Naive B cell (primary cell): Measurements from ENCODE around the gene UGT2B15. TPM values are rescaled to one million over a fixed set of nuclear protein-coding genes. Genes with fewer than 3 reads are reported as not detected.
"Not testable (repeated sequence)": the region's sequence is repeated elsewhere in the genome, so short reads cannot be mapped to it uniquely, and the experiment has no call there.

Source experiments
- ATAC-seq, 2 donors: fragments of 150-1000 bp; cut with Tn5 transposase; 2 replicates each; pipeline ENCODE4 v1.10.0; 2021; ENCODE audit warnings: low read depth in 2 of 2, mild to moderate bottlenecking in 2 of 2, moderate library complexity in 2 of 2
- DNase-seq: peaks from one replicate; pipeline ENCODE4 v3.0.0; 2022
- H3K27ac Mint-ChIP-seq, 6 donors: one replicate each; pipeline ENCODE4 v1.8.0; 2020 to 2022; ENCODE audit warnings: mild to moderate bottlenecking in 6 of 6, mixed read lengths in 6 of 6, moderate library complexity in 5 of 6, inconsistent platforms in 2 of 6
- H3K27me3 Mint-ChIP-seq, 3 donors: one replicate each; pipeline ENCODE4 v1.8.0; 2021 to 2022; ENCODE audit warnings: mixed read lengths in 3 of 3, mild to moderate bottlenecking in 1 of 3
- H3K36me3 Mint-ChIP-seq, 2 donors: one replicate each; pipeline ENCODE4 v1.8.0; 2020 to 2022; ENCODE audit warnings: mixed read lengths in 2 of 2, inconsistent platforms in 1 of 2, mild to moderate bottlenecking in 1 of 2
- H3K4me1 Mint-ChIP-seq, 3 donors: one replicate each; pipeline ENCODE4 v1.8.0; 2020 to 2022; ENCODE audit warnings: mixed read lengths in 3 of 3, inconsistent platforms in 1 of 3, mild to moderate bottlenecking in 1 of 3, moderate library complexity in 1 of 3
- H3K4me3 Mint-ChIP-seq, 8 donors: one replicate each; pipeline ENCODE4 v1.8.0; 2020 to 2022; ENCODE audit warnings: mild to moderate bottlenecking in 8 of 8, mixed read lengths in 8 of 8, moderate library complexity in 8 of 8, inconsistent platforms in 2 of 8
- H3K9me3 Mint-ChIP-seq, 7 donors: one replicate each; pipeline ENCODE4 v1.8.0; 2020 to 2022; ENCODE audit warnings: mixed read lengths in 7 of 7, mild to moderate bottlenecking in 5 of 7, inconsistent platforms in 2 of 7, moderate library complexity in 1 of 7
- polyA plus RNA-seq, 6 donors: library from polyadenylated mRNA; unstranded; fragments of 300-500 nt; fragmentation: Illumina TruSeq; gene quantifications; one replicate each; pipeline ENCODE4 v1.2.3, GENCODE V29; 2021; ENCODE audit warnings: low read depth in 6 of 6

UGT2B15 gene
- polyA plus RNA-seq, 6 donors from 2014 or later = 1.0 to 5.0 (median 2.1) TPM; not detected in 2

DNA sequence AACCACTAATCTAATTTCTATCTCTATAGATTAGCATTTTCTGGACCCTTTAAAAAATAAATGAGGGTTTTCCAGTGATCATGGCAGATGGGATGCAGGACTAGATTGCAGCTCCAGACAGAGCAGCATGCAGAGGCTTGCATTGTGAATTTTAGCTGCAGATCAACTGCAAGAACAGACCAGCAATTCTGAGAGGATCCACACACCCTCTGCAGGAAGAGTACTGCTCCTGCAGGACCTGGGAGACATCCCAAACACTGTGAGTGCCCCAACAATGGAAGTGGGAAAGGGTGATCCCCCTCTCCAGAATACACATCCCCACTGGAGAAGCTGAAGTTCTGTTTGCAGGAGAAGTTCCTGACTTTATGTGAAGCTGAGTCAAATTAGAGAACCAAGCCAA lies 765 bp upstream of the UGT2B15 start:
- not testable (repeated sequence) for H3K36me3 Mint-ChIP-seq, H3K4me3 Mint-ChIP-seq, DNase-seq, ATAC-seq, H3K27me3 Mint-ChIP-seq, H3K4me1 Mint-ChIP-seq, H3K27ac Mint-ChIP-seq
- peaks cover 0 to 20% (median 4%) of the 10 kb centered on the region in 7 donors for H3K9me3 Mint-ChIP-seq

DNA sequence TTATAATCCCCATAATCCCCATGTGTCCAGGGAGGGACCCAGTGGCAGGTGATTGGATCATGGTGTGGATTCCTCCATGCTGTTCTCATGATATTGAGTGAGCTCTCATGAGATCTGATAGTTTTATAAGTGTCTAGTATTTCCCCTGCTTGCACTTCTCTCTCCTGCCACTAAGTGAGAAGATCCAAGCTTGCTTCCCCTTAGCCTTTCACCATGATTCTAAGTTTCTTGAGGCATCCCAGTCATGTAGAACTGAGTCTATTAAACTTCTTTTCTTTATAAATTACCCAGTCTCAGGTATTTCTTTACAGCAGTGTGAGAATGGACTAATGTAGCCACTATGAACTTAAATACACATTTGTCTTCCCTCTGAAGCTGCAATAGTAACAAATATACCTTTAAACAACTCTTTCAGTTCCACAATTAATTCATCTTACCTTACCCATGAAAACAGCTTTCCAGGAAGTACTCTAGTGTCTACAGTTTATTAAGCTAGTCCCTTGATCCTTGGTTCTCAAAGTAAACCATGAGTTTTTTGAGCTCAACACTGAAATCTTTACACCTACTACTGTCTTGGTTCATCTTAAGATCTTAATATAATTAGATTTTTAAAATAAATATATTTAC lies 1.8 kb downstream of the UGT2B15 start:
- H3K9me3 Mint-ChIP-seq = peaks cover 0 to 10% (median 1%) of the 10 kb centered on the region in 7 donors
- peak in 1 of 2 donors; percentile 32 for ATAC-seq
- DNase-seq, H3K27me3 Mint-ChIP-seq, H3K36me3 Mint-ChIP-seq, H3K4me1 Mint-ChIP-seq, H3K27ac Mint-ChIP-seq, H3K4me3 Mint-ChIP-seq: not testable (repeated sequence)

DNA sequence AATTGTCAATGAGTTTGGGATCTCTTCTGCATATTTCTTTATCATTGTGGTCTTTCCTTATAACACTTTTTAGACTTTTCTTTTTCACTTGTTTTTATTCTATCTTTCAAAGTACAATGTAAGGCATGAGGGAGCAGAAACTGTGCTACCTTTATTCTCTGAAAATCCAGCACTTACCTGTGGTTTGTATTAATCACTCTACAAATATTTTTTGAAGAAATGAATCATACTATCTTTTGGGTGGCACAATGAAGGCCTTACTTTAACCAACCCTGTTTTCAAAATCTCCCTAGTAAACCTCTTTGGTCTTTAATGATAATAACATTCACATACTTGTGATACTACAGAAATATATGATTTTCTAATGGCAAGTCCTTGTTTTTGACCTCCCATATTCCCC lies 2.9 kb downstream of the UGT2B15 start:
- H3K4me1 Mint-ChIP-seq, H3K9me3 Mint-ChIP-seq, H3K36me3 Mint-ChIP-seq, DNase-seq, H3K27ac Mint-ChIP-seq, ATAC-seq, H3K27me3 Mint-ChIP-seq: not testable (repeated sequence)
- peak overlapping the region in 1 of 8 donors; percentile 29 for H3K4me3 Mint-ChIP-seq

DNA sequence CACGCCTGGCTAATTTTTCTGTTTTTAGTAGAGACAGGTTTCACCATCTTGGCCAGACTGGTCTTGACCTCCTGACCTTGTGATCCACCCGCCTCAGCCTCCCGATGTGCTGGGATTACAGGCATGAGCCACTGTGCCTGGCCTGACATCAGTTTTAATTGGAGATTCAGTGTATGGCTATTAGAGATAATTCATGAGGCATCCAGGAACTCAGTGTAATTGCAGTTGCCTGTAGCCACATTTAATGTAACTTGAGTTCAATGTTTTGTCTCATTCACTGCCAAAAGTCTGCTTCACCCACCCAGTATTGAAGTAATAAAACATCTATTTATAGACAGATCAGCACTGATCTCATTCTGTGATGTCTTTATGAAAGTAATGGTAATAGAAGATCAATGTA lies 5.7 kb downstream of the UGT2B15 start:
- H3K4me3 Mint-ChIP-seq, H3K9me3 Mint-ChIP-seq, H3K27ac Mint-ChIP-seq, DNase-seq, H3K27me3 Mint-ChIP-seq, H3K36me3 Mint-ChIP-seq, H3K4me1 Mint-ChIP-seq, ATAC-seq: not testable (repeated sequence)

DNA sequence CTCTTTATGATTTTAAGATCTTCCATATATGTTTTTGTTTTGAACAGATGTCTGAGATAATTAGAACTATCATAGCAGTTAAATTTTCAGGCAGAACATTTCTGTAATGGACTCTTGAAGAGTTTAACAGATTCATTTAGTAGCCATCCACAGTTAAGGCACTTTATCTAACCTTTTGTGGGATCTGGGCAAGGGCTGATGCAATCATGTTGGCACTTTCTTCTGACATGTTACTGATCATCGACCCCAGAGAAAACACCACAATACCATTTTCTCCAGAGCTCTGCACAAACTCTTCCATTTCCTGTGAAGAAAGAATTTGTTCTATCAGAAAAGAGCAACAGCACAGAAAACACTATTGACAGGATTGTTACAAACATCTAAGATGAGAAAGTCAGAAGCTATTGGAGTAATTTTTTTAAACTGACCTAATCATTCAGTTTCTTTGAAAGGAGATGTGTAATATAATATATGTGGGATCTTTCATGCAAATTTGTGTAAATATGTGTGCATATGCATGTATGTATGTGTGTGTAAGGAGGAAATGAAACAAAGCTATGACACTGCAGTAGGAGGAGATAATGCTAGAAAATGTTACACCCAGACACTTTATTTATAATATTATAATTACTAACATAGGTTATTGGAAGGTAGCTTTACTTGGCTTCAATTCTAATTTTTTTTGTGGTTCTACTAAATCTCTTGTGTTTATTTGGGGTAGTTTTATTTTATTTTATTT lies 7.4 kb downstream of the UGT2B15 start:
- H3K9me3 Mint-ChIP-seq, H3K4me3 Mint-ChIP-seq, H3K4me1 Mint-ChIP-seq, DNase-seq, H3K27me3 Mint-ChIP-seq, ATAC-seq, H3K36me3 Mint-ChIP-seq, H3K27ac Mint-ChIP-seq: not testable (repeated sequence)

DNA sequence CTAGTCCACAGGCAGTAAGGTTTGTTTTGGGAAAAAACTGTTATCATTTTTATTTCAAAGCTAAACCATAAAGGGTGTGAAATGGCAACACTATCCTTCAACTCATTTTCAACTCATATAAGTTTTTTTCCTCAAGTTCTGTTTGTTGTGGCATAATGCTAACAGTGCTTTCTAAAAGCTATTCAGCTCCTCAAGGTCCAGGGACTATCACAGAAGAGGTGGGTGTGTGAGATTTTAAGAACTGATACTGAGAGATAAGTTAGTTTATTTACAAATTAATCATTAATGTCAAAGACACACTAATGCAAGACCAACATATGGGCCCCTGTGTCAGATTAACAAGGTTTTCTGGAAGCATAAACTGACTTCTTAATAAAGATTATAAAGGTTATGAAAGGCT lies 11.8 kb downstream of the UGT2B15 start:
- Mint-ChIP-seq H3K36me3 (no peaks in the 10 kb centered on the region), H3K27ac (no peak overlapping the region), H3K4me3 (no peak overlapping the region), H3K4me1 (no peaks in the 10 kb centered on the region), H3K9me3 (no peaks in the 10 kb centered on the region), H3K27me3 (no peaks in the 10 kb centered on the region)
- no peak for DNase-seq
- ATAC-seq = no peak

DNA sequence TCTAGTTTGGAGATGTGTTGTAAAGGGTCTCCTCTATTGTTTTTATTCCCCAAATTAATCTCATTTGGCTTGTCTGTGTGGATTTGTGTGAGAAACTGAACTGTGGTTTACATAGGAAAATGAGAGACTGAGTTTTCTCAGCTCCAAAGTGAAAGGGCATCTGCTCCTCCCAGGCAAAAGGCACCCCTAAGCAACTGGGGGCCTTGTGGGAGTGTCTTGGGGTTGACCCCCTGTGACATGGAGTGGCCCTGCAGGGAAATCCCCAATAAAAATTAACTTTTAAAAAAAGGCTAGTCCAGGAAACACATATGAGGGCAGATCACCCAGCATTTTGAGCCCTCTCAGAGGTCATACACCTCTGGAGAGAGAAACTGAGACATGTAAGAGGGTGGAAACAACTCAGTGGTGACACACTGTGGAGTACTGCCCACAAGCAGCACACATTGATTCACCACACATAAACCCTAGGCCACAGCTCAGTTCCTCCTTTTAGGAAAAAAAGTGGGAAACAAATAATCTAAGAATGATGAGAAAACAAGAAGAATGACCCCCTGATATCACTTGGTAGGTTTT lies 13.3 kb downstream of the UGT2B15 start:
- not testable (repeated sequence) for H3K4me3 Mint-ChIP-seq, H3K27ac Mint-ChIP-seq, ATAC-seq, H3K27me3 Mint-ChIP-seq, H3K9me3 Mint-ChIP-seq, DNase-seq, H3K36me3 Mint-ChIP-seq, H3K4me1 Mint-ChIP-seq

DNA sequence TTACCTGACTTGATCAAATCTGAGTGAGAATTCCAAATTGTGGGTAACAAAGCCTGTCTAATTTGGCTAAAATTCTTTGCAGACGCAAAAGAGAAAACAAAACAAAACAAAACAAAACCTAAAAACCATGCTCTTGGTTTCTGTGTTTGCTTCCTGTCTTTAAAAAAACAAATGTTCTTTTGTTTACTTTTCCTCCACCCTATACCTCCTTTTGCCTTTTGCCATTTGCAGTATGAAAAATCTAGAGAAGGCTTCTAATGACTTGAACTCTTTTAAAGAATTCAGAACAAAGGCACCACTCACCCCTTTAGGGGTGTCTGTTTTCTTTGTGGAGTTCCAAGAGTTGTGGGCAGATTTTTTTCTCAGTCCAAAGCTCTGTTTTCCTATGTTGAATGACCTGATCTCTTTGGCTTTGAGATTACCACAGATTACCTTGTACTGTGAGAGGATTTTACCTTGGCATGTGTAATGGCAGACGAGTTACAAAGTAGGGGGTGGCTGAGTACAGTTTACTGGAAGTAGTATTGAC lies 13.9 kb downstream of the UGT2B15 start:
- not testable (repeated sequence) for H3K4me3 Mint-ChIP-seq, H3K9me3 Mint-ChIP-seq, ATAC-seq, DNase-seq, H3K36me3 Mint-ChIP-seq, H3K4me1 Mint-ChIP-seq, H3K27me3 Mint-ChIP-seq, H3K27ac Mint-ChIP-seq

DNA sequence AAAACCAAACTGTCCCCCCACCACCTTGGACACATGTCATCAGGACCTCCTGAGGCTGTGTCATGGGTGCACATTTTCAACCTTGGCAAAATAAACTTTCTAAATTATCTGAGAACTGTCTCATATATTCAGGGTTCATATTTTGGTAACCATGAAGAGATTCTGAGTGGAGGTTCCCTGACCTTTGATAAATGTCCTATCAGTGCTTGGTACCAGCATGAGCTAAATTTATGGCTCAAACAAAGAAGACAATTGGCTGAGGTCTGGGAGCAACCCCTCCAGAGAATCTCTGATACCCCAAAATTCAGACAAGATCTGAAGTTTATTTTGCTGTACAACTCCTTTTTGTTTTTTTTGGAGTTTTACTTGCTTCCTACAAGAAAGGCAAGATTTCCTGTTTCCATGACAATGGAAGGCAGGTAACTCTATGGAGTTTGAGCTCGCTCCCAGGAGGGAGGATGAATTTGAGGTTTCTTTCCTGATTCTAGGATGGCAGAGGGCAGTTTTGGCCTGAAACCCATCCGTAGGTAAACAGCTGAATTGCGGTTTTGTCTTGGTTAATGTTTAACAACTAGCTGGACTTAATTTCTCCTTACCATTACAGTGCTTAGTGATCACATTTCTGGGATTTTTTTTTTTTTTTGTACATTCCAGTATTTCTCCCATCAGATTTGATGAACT lies 14.5 kb downstream of the UGT2B15 start:
- no peaks in the 10 kb centered on the region for H3K4me1 Mint-ChIP-seq
- ATAC-seq (no peak), DNase-seq (no peak)
- no peak overlapping the region for H3K4me3 Mint-ChIP-seq
- H3K9me3 Mint-ChIP-seq = no peaks in the 10 kb centered on the region
- no peaks in the 10 kb centered on the region for H3K27me3 Mint-ChIP-seq
- H3K36me3 Mint-ChIP-seq = no peaks in the 10 kb centered on the region
- H3K27ac Mint-ChIP-seq = no peak overlapping the region

DNA sequence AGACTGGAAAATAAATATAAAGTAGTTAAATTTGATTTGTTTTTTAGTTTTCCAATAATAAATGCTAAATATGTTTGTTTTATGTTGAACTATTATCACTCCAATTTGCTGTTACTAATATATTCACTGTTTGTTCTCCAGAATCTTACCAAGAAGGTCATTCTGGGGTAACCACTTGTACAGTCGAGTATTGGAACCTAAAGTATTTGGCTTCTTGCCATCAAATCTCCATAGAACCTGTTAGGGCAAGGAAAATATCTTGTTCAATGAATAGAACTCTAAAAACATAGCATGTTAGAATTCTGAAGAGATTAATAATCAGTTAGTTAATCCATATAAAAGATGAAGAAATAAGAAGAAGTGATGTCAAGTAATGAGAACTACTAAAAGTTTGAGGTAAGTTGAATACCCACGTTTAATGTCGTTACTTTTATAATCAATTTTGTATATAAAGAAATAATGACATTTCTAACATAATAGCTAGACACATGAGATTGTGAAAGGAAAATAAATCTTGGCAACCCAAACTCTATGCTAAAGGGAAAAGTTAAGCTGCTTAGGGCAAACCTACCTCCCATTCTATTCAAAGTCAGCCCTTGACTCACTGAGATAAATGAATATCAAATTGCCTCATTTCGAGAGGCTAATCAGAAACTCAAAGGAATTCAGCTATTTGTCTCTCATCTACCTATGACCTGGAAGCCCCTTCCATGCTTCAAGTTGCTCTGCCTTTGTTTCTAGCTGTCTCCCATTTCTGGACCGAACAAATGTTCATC lies 15.3 kb downstream of the UGT2B15 start:
- no peak for DNase-seq
- H3K9me3 Mint-ChIP-seq = no peaks in the 10 kb centered on the region
- no peak overlapping the region for H3K4me3 Mint-ChIP-seq
- ATAC-seq = no peak
- H3K27ac Mint-ChIP-seq = no peak overlapping the region
- H3K4me1 Mint-ChIP-seq = no peaks in the 10 kb centered on the region
- H3K27me3 Mint-ChIP-seq = no peaks in the 10 kb centered on the region
- no peaks in the 10 kb centered on the region for H3K36me3 Mint-ChIP-seq

DNA sequence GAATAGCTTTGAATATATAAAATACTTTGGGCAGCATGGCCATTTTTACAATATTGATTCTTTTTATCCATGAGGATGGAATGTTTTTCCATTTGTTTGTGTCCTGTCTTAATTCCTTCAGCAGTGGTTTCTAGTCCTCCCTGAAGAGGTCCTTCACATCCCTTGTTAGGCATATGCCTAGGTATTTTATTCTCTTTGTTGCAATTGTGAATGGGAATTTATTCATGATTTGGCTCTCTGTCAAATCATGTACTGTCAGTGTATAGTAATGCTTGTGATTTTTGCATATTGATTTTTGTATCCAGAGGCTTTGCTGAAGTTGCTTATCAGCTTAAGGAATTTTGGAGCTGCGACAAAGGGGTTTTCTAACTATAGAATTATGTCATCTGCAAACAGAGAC lies 18.5 kb downstream of the UGT2B15 start:
- H3K36me3 Mint-ChIP-seq = no peaks in the 10 kb centered on the region
- no peak for ATAC-seq
- DNase-seq = no peak
- H3K4me3 Mint-ChIP-seq = no peak overlapping the region
- H3K27me3 Mint-ChIP-seq = no peaks in the 10 kb centered on the region
- peaks cover 0 to 3% (median 0%) of the 10 kb centered on the region in 7 donors for H3K9me3 Mint-ChIP-seq
- H3K27ac Mint-ChIP-seq = no peak overlapping the region
- no peaks in the 10 kb centered on the region for H3K4me1 Mint-ChIP-seq

DNA sequence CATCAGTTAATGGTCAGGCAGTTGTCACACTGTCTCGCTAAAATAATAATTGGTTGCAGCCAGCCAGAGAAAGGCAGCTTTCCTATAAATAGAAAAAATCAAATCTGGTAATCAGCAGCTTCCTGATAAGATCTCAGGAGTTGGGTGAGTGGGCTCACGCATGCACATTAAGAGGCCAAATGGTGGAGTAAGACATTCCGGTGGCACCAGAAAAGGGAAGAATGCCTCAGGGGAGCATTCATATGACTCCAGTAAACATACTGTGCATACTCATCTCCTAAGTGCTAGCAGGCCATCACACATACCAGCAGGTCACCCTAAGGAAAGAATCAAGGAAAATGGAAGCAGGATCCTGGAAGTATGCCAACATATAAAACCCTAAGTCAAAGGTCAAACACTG lies 40.1 kb downstream of the UGT2B15 start:
- Mint-ChIP-seq H3K4me1 (no peaks in the 10 kb centered on the region), H3K36me3 (no peaks in the 10 kb centered on the region), H3K9me3 (no peaks in the 10 kb centered on the region), H3K4me3 (no peak overlapping the region), H3K27ac (no peak overlapping the region), H3K27me3 (no peaks in the 10 kb centered on the region)
- ATAC-seq (no peak), DNase-seq (no peak)

DNA sequence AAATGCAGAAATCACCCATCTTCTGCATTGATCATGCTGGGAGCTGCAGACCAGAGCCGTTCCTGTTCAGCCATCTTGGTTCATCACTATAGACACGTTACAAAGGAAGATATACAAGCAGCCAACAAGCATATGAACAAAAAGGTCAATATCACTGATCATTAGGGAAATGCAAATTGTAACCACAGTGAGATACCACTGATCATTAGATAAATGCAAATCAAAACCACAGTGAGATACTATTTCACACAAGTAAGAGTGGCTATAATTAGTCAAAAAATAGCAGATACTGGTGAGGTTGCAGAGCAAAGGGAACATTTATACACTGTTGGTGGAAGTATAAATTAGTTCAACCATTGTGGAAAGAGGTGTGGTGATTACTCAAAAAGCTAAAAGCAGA lies 47.7 kb downstream of the UGT2B15 start:
- H3K9me3 Mint-ChIP-seq, DNase-seq, H3K4me1 Mint-ChIP-seq, ATAC-seq, H3K27me3 Mint-ChIP-seq, H3K4me3 Mint-ChIP-seq, H3K36me3 Mint-ChIP-seq: not testable (repeated sequence)
- H3K27ac Mint-ChIP-seq = peak overlapping the region in 1 of 6 donors; percentile 29
